ENCODE measurements around the gene FOXN1.

Gene FOXN1

GRCh38 chr17:28508211-28508724 is 2.1 kb downstream of the FOXN1 start:
- Mint-ChIP-seq H3K27ac (no peak overlapping the region), H3K4me3 (no peak overlapping the region), H3K36me3 (ENCODE audit: low read depth) (no peaks in the 10 kb centered on the region), H3K9me3 (no peaks in the 10 kb centered on the region), H3K27me3 (ENCODE audit: low read depth) (peaks cover 34% of the 10 kb centered on the region), H3K4me1 (peaks cover 4% of the 10 kb centered on the region)
- TF ChIP-seq CTCF (IDR thresholded peaks at IDR 0.05; ENCODE audit: unreplicated experiment in 3 of 3), result no peak

- no peaks in the 10 kb centered on the region for H3K9me3 Mint-ChIP-seq
These were observed 3.6 kb downstream of the FOXN1 start for GRCh38 chr17:28509789-28510188.

GRCh38 chr17:28511858-28512461 is 5.8 kb downstream of the FOXN1 start:
- no peaks in the 10 kb centered on the region for H3K4me1 Mint-ChIP-seq
- no peak overlapping the region for H3K4me3 Mint-ChIP-seq
- H3K9me3 Mint-ChIP-seq, result no peaks in the 10 kb centered on the region
- TF ChIP-seq CTCF (IDR thresholded peaks at IDR 0.05; ENCODE audit: unreplicated experiment in 3 of 3), result no peak
- H3K36me3 Mint-ChIP-seq (ENCODE audit: low read depth), result no peaks in the 10 kb centered on the region
- no peak overlapping the region for H3K27ac Mint-ChIP-seq
- H3K27me3 Mint-ChIP-seq (ENCODE audit: low read depth), result peaks cover 35% of the 10 kb centered on the region

More at GRCh38 chr17:28509789-28510188, 3.6 kb downstream of the FOXN1 start:
- no peak overlapping the region for H3K27ac Mint-ChIP-seq
- H3K36me3 Mint-ChIP-seq (ENCODE audit: low read depth), result no peaks in the 10 kb centered on the region
- peaks cover 40% of the 10 kb centered on the region for H3K27me3 Mint-ChIP-seq (ENCODE audit: low read depth)
- peaks cover 4% of the 10 kb centered on the region for H3K4me1 Mint-ChIP-seq
- no peak overlapping the region for H3K4me3 Mint-ChIP-seq
- TF ChIP-seq CTCF (IDR thresholded peaks at IDR 0.05; ENCODE audit: unreplicated experiment in 3 of 3), result no peak

- no peaks in the 10 kb centered on the region for H3K4me1 Mint-ChIP-seq
- H3K27ac Mint-ChIP-seq, result no peak overlapping the region
- no peak overlapping the region for H3K4me3 Mint-ChIP-seq
- no peak for TF ChIP-seq CTCF (IDR thresholded peaks at IDR 0.05; ENCODE audit: unreplicated experiment in 3 of 3)
- no peaks in the 10 kb centered on the region for H3K9me3 Mint-ChIP-seq
- no peaks in the 10 kb centered on the region for H3K36me3 Mint-ChIP-seq (ENCODE audit: low read depth)
- H3K27me3 Mint-ChIP-seq (ENCODE audit: low read depth), result peaks cover 39% of the 10 kb centered on the region
These were observed 7.3 kb downstream of the FOXN1 start for GRCh38 chr17:28513476-28513875.

GRCh38 chr17:28514561-28515002 is 8.4 kb downstream of the FOXN1 start:
- no peaks in the 10 kb centered on the region for H3K4me1 Mint-ChIP-seq
- TF ChIP-seq CTCF (IDR thresholded peaks at IDR 0.05; ENCODE audit: unreplicated experiment in 3 of 3), result no peak
- H3K27me3 Mint-ChIP-seq (ENCODE audit: low read depth), result peaks cover 41% of the 10 kb centered on the region
- H3K36me3 Mint-ChIP-seq (ENCODE audit: low read depth), result no peaks in the 10 kb centered on the region
- no peak overlapping the region for H3K4me3 Mint-ChIP-seq
- H3K9me3 Mint-ChIP-seq, result no peaks in the 10 kb centered on the region
- no peak overlapping the region for H3K27ac Mint-ChIP-seq

GRCh38 chr17:28515518-28515917 is 9.4 kb downstream of the FOXN1 start:
- H3K4me3 Mint-ChIP-seq, result no peak overlapping the region

More at GRCh38 chr17:28515518-28515917, 9.4 kb downstream of the FOXN1 start:
- no peak for TF ChIP-seq CTCF (IDR thresholded peaks at IDR 0.05; ENCODE audit: unreplicated experiment in 3 of 3)
- Mint-ChIP-seq H3K9me3 (no peaks in the 10 kb centered on the region), H3K27ac (no peak overlapping the region), H3K27me3 (ENCODE audit: low read depth) (peaks cover 32% of the 10 kb centered on the region), H3K4me1 (no peaks in the 10 kb centered on the region), H3K36me3 (ENCODE audit: low read depth) (no peaks in the 10 kb centered on the region)
